Psoas muscle (tissue), 8 donors: Measurements from ENCODE around the gene RPL35. TPM values are rescaled to one million over a fixed set of nuclear protein-coding genes. Genes with fewer than 3 reads are reported as not detected.

Experiments
- ATAC-seq, 4 donors: fragments of 200-7000 bp; cut with Tn5 transposase; one replicate each; pipeline ENCODE4 v1.9.1; 2020; ENCODE audit warnings: moderate library complexity in 3 of 4, mild to moderate bottlenecking in 2 of 4
- DNase-seq, 2 donors: peaks; one replicate each; pipeline ENCODE4 v3.0.0-alpha.2; 2020
- H3K27ac ChIP-seq: fragments of 200-600 bp; one replicate; pipeline ENCODE4 v1.8.0; 2022
- H3K27me3 ChIP-seq, 3 donors: fragments of 200-600 bp in 1 of 3; one replicate each; pipeline versions ENCODE4 v1.6.1 to v1.8.0; 2013 to 2022; ENCODE audit warnings: low read length in 2 of 3, mild to moderate bottlenecking in 2 of 3, moderate library complexity in 1 of 3; ENCODE audit not compliant: insufficient read depth in 3 of 3
- H3K36me3 ChIP-seq, 2 donors: fragments of 200-600 bp in 1 of 2; one replicate each; pipeline versions ENCODE4 v1.6.1 to v1.8.0; 2013 to 2022; ENCODE audit warnings: low read depth in 1 of 2, mild to moderate bottlenecking in 1 of 2, moderate library complexity in 1 of 2; ENCODE audit not compliant: insufficient read depth in 1 of 2
- H3K4me1 ChIP-seq: fragments of 200-600 bp; one replicate; pipeline ENCODE4 v1.8.0; 2022
- H3K4me3 ChIP-seq: fragments of 200-600 bp; one replicate; pipeline ENCODE4 v1.8.0; 2022; ENCODE audit warnings: mild to moderate bottlenecking
- H3K9me3 ChIP-seq: fragments of 200-600 bp; one replicate; pipeline ENCODE4 v1.8.0; 2022
- CTCF ChIP-seq: fragments of 200-600 bp; IDR thresholded peaks from one replicate; pipeline ENCODE4 v1.8.0; 2022; ENCODE audit warnings: antibody characterized with exemption
- WGBS, 3 donors: extraction: QIAGEN DNeasy Blood & Tissue Kit; methylation state at CpG; one replicate each; pipeline versions ENCODE4 v1.1.6 to v1.1.7; 2013; 5-methylcytosine and 5-hydroxymethylcytosine counted together
- intact Hi-C, 2 donors: fragments of 100-400 bp; cut with DNase I; formaldehyde crosslinking; loops; one replicate each; pipeline versions ENCODE4 v1.11.0 to v1.14.2; 2022
- polyA plus RNA-seq, 3 donors: library from polyadenylated mRNA; stranded (reverse); fragments of 200-250 nt; gene quantifications; one replicate each; pipeline ENCODE4 v1.2.3, GENCODE V29; 2013
- total RNA-seq, 4 donors: library from RNA; stranded (reverse); fragmentation: NEBNext Ultra II Directional in 2 of 4; extraction: Animal tissue kit (Norgen Biotek cat#: 25700) in 2 of 4; gene quantifications; one replicate each; pipeline versions ENCODE4 v1.2.1 to v1.2.4, GENCODE V29; 2021 to 2023
- donor health status: healthy with polysubstance abuse.
- donor health status: DM: no; HTN: no; CAD: no; lungs with moderate emphysema.
- donor health status: Bipolar disorder and iron deficiency.
- donor health status: healthy.
- donor health status: DM: yes; HTN: yes; CAD: no.
- donor health status: DM: no; HTN: no; CAD: no.
- donor health status: DM: no; HTN: no; CAD: no.
- donor health status: DM: yes; HTN: yes; CAD: no.

Gene RPL35
- total and polyA plus RNA-seq, 7 donors: 994 to 4,666 (median 1,307) TPM

GRCh38 chr9:124877021-124877782, 15.4 kb upstream of the RPL35 start:
- WGBS, 3 donors: 79 to 85% (median 85%) methylated on average over 14 of the region's 14 CpGs
- no peak for TF ChIP-seq CTCF
- intact Hi-C loops: loop anchor here in 1 of 2 donors (5.0 kb wide), 1 partner anchor 55 kb away; no protein-coding TSS in a partner anchor
- Histone ChIP-seq H3K27me3 (no peaks in the 10 kb centered on the region), H3K9me3 (no peaks in the 10 kb centered on the region), H3K4me3 (no peak overlapping the region), H3K36me3 (peaks cover 4 to 90% of the 10 kb centered on the region in 2 donors), H3K4me1 (peaks cover 21% of the 10 kb centered on the region), H3K27ac (no peak overlapping the region)
- DNase-seq: no peak
- no peak for ATAC-seq

GRCh38 chr9:124875501-124875900, 13.7 kb upstream of the RPL35 start:
- DNase-seq: peak in 1 of 2 donors; percentile 9
- intact Hi-C loops: loop anchor here in 1 of 2 donors (5.0 kb wide), 1 partner anchor 57 kb away; no protein-coding TSS in a partner anchor
- no peak overlapping the region for H3K27ac ChIP-seq
- H3K9me3 ChIP-seq: no peaks in the 10 kb centered on the region
- 85 to 98% (median 87%) methylated on average over 6 of the region's 6 CpGs for WGBS, 3 donors
- TF ChIP-seq CTCF: no peak
- peaks cover 4 to 73% of the 10 kb centered on the region in 2 donors for H3K36me3 ChIP-seq
- no peak for ATAC-seq
- H3K4me1 ChIP-seq: peaks cover 38% of the 10 kb centered on the region
- no peaks in the 10 kb centered on the region for H3K27me3 ChIP-seq
- H3K4me3 ChIP-seq: no peak overlapping the region

- ATAC-seq (no peak), DNase-seq (no peak)
- TF ChIP-seq CTCF: no peak
- 87 to 91% (median 88%) methylated on average over 14 of the region's 14 CpGs for WGBS, 3 donors
- Histone ChIP-seq H3K4me1 (peaks cover 40% of the 10 kb centered on the region), H3K9me3 (no peaks in the 10 kb centered on the region), H3K4me3 (no peak overlapping the region), H3K27me3 (no peaks in the 10 kb centered on the region), H3K27ac (no peak overlapping the region), H3K36me3 (peaks cover 4 to 55% of the 10 kb centered on the region in 2 donors)
- intact Hi-C loops: no loop called here
These were observed 11.9 kb upstream of the RPL35 start for GRCh38 chr9:124873664-124874063.

GRCh38 chr9:124871156-124871561, 9.4 kb upstream of the RPL35 start:
- intact Hi-C loops: no loop called here
- no peaks in the 10 kb centered on the region for H3K9me3 ChIP-seq
- H3K4me3 ChIP-seq: peak overlapping the region; percentile 93
- H3K27ac ChIP-seq: peak overlapping the region; percentile 99
- no peak for TF ChIP-seq CTCF
- DNase-seq (no peak), ATAC-seq (peak in 2 of 4 donors; percentile 7 to 24)
- no peaks in the 10 kb centered on the region for H3K27me3 ChIP-seq
- WGBS, 3 donors: 44 to 72% (median 49%) methylated on average over 11 of the region's 11 CpGs
- H3K4me1 ChIP-seq: peaks cover 48% of the 10 kb centered on the region
- H3K36me3 ChIP-seq: peaks cover 4 to 30% of the 10 kb centered on the region in 2 donors
